GM19035 (cell line): ENCODE results near the gene NHLRC3.
A peak's percentile ranks its signal among the peaks of the same experiment; 100 is the strongest.
"Not testable (repeated sequence)": the region's sequence is repeated elsewhere in the genome, so short reads cannot be mapped to it uniquely, and the experiment has no call there.

Experiments
- ATAC-seq: cut with Tn5 transposase; IDR thresholded peaks from one replicate; pipeline ENCODE4 v1.9.1; 2021; ENCODE audit not compliant: unreplicated experiment

Gene NHLRC3, protein sequence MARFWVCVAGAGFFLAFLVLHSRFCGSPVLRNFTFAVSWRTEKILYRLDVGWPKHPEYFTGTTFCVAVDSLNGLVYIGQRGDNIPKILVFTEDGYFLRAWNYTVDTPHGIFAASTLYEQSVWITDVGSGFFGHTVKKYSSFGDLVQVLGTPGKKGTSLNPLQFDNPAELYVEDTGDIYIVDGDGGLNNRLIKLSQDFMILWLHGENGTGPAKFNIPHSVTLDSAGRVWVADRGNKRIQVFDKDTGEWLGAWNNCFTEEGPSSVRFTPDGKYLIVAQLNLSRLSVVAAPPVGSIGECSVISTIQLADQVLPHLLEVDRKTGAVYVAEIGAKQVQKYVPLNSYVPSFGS

GRCh38 chr13:39037880-39038568 is at the start of gene NHLRC3, which contains the start of gene PROSER1:
Gene NHLRC3 (plus strand): TSS chr13:39038456. CDS start chr13:39038640, 184 bp downstream.
Gene PROSER1 (minus strand): TSS chr13:39038089. CDS start chr13:39037242, 847 bp downstream.
- peak; percentile 81 for ATAC-seq

- no peak for ATAC-seq
Observed at GRCh38 chr13:38990693-38991092, 47.6 kb upstream of the NHLRC3 start, which contains the start of gene STOML3. Gene STOML3 (minus strand): TSS chr13:38990831. CDS start chr13:38990721, 110 bp downstream.

DNA sequence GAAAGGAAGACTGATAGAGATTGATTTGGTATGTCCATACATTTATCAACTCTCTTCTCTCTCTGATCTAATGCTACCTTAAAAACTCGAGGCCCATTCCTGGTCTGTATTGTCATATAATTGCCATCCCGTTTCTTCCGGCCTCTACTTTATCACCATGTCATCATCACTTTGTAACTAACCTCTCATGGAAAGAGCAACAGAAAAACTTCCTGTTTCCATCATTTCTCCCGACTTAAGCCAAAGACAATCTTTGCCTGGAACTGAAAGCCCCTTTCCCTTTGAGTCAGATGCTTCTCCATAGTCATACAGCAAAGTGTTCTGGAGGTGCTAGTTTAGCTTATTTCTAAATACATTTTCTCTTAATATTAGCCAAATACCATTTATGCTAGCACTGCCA is 44.9 kb upstream of the NHLRC3 start:
- ATAC-seq = no peak

GRCh38 chr13:38998739-38999138 is 39.5 kb upstream of the NHLRC3 start:
- no peak for ATAC-seq

GRCh38 chr13:39006371-39007111 is 31.7 kb upstream of the NHLRC3 start:
- ATAC-seq = not testable (repeated sequence)

DNA sequence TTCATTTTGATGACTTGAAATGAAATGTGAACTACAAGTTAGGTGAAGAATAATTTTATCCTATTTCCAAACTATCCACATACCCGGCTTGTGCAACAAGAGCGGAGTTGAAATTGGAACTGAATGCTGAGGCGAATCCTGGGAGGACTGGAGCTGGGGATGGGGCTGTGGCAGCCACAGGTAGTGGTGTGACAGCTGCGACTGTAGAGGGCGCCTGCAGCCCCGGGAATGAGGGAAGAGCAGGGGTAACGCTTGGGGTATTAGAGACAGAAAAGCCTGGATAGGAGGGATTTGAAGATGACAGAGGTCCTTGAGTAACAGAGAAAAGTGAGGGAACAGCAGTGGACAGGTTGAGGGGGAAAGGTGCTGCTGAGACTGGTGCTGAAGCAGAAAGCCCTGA is 25.6 kb upstream of the NHLRC3 start:
- no peak for ATAC-seq

- no peak for ATAC-seq
Observed at GRCh38 chr13:39013462-39013861, 24.8 kb upstream of the NHLRC3 start.

GRCh38 chr13:39016087-39016486 is 22.2 kb upstream of the NHLRC3 start:
- ATAC-seq = peak; percentile 88

DNA sequence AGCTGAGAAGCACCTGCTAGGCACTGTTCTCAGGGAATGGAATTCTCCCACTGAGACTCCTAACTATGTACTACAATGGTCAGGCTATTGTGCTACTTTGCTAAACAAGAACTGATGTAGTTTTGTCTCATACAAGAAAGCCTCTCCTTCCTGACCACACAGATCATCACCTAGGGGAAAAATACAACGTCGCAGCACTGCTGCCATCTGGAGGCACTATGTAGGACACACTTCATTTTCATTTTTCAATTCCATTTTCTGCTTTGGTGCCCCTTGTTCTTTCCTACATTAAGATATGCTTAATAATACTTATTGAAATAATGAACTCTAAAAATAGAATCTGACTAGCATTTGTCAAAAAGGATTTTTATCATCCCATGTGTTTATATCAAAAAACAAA is 21.5 kb upstream of the NHLRC3 start:
- ATAC-seq = peak; percentile 77

- no peak for ATAC-seq
Observed at GRCh38 chr13:39020853-39021462, 17.3 kb upstream of the NHLRC3 start.

- ATAC-seq = no peak
Observed at GRCh38 chr13:39023316-39023715, 14.9 kb upstream of the NHLRC3 start.

- no peak for ATAC-seq
Observed at GRCh38 chr13:39023761-39024160, 14.5 kb upstream of the NHLRC3 start.

DNA sequence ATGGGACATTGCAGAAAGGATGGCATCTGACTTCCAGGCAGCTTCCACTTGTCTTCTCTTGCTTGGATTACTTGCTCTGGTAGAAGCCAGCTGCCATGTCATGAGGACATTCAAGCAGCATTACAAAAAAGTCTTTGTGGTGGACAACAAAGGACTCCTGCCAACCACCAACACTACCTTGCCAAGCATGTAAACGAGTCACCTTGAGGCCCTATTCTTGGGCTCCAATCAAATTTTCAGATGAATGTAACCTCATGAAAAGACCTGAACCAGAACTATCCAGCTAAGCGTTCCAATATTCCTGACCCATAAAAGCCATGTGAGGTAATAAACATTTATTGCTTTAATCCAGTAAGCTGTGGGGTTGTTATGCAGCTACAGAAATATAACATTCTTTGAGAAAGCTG is 12.8 kb upstream of the NHLRC3 start:
- ATAC-seq = no peak

GRCh38 chr13:39032150-39032549 is 6.1 kb upstream of the NHLRC3 start:
- ATAC-seq = no peak

GRCh38 chr13:39034085-39034484 is 4.2 kb upstream of the NHLRC3 start:
- no peak for ATAC-seq

DNA sequence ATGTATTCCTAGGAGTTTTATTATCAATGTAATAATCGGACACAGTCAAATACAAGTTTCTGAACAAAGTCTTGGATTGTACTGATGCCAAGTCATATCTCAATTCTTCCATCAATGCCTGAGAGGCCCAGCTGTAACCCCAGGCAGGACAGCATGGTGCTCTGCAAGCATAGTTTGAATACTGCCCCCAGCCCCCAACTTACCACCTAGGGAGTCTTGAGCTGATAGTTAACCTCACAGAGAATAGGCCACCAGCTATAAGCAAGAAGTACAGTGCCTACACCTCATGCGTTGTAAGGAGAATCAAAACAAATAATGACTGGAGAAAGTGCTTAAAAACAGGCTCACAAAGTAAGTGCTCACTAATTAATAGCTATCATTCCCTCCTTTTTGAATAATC is 3.1 kb upstream of the NHLRC3 start:
- no peak for ATAC-seq

DNA sequence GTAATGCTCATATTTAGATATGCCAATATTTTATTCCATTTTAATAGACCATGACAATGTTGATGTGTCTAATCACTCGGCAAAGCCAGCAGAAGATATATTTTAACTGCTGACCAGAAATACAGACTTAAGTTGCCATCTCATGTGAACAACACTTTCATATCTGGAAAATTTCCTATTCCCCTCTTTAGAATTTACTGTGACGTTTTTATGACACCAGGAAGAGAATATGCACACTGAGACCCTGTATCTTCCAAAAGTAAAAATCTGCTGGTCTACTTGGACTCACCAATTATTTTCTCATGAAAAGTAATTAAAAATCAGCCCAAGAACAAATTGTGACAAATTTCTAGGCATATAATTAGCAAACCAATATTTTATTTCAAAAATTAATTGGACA is 2.5 kb upstream of the NHLRC3 start:
- no peak for ATAC-seq

DNA sequence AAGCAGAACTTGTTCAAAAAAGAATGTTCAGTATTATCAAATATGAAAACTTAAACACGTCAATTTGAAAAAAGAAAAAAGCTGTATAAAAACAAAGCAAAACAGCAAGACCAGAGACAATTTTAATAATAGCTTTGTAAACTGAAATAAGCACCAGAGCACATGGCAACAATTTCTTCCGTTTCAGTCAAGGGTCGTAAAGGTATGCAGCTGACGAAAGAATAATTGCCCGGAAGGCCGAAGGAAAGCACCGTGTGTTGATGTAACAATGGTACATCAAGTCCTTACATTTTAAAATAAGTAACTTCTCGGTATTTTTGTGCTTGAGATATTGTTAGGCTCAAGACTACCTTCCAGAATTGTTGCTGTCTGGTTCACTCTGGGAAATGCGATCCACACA is 2.0 kb upstream of the NHLRC3 start:
- ATAC-seq = no peak

DNA sequence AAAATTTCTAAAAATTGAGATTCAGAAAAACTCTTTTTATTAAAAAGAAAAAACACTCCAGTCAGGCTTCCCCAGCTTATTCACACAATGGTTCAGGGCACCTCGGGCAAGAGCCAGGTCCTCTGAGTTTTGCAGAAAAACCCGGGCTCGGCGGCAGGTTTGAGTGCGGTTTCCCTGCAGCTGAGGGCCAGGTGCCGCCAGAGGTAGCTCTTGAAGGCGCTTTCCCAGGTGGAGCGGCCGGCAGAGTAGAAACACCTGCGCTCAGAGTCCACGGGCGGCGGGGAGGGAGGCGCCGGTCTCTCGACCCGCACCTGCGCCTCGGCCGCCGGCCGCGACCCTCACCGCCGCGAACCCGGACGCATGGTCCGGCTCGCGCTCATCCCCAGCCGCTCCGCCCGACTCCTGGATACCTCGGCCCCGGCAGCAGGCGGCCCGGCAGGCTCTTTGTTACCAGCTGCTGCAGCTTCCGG is 811 bp upstream of the NHLRC3 start:
- peak; percentile 19 for ATAC-seq

DNA sequence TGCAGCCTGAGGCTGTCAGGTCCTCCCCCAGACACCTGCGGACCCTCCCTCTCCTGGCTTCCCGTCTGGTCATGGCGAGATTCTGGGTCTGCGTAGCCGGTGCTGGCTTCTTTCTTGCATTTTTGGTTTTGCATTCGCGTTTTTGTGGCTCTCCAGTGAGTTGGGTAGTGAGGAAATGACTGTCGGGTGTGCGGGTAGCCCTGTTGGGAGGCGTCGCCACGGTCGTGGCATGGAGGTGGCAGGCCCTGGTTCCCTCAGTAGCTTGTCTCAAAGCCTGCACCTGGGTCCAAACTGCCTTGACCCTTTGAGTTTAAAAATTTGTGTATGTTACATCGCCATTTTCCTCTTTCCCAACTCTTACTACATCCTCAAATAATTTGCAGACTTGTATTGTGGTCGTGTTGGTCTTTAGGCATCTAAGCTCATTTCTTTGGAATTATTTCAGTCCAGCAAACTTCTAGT is 344 bp downstream of the NHLRC3 start:
- peak; percentile 41 for ATAC-seq

DNA sequence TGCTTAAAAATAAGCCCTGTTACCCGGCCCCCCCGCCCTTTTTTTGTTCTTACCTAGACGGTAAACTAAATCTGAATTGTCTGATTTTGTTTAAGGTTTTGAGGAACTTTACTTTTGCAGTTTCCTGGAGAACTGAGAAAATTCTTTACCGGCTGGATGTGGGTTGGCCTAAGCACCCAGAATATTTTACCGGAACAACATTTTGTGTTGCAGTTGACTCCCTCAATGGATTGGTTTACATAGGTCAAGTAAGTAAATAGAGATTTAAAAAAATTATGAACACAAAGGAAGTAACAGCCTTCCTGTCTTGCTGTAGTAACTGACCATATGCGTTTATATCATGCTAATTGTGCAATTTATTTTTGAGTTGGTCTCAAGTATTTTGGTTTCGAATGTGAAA is 785 bp downstream of the NHLRC3 start:
- ATAC-seq = no peak
